Gastroesophageal sphincter (tissue), 3 donors: ENCODE measurements around the gene PDXP.

ENCODE experiments used
- POLR2A ChIP-seq, 2 donors: fragments of 450-650 bp; IDR thresholded peaks; one replicate each; pipeline ENCODE4 v1.6.1; 2017; ENCODE audit warnings: antibody characterized with exemption in 2 of 2, mild to moderate bottlenecking in 2 of 2, moderate library complexity in 1 of 2
- POLR2AphosphoS5 ChIP-seq: sonication (generic); formaldehyde crosslinking; IDR thresholded peaks from one replicate; pipeline ENCODE4 v1.6.1; 2017; ENCODE audit warnings: antibody characterized with exemption
- TF ChIP-seq, protein P1 (sequence below), 4 experiments: fragments of 200-600 bp in 2 of 4; fragments of 450-650 bp in 2 of 4; sonication (generic) in 1 of 4; IDR thresholded peaks; one replicate each; pipeline ENCODE4 v1.5.1; 2017 to 2019; ENCODE audit warnings: antibody characterized with exemption in 4 of 4, mild to moderate bottlenecking in 2 of 4, moderate library complexity in 2 of 4

DNA sequence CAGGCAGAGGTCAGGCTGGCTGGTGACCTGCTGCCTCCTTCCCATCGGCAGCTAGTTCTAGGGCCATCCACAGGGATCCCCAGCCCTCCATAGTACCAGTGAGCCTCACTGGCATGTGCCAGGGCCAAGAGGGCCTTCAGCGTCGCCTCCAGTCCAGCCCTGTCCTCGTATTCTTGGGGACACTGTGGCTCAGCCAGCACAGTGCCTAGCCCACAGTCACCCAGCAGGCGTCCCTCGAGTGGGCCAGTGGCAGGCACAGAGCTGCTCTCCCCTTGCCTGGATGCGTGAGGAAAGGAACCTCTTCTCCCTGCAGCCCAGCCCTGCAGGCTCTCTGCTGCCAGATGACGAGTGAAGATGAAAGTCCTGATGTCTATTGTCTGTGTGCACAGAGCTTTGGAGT is 29.7 kb upstream of the PDXP start:
- TF ChIP-seq, protein P1, sequence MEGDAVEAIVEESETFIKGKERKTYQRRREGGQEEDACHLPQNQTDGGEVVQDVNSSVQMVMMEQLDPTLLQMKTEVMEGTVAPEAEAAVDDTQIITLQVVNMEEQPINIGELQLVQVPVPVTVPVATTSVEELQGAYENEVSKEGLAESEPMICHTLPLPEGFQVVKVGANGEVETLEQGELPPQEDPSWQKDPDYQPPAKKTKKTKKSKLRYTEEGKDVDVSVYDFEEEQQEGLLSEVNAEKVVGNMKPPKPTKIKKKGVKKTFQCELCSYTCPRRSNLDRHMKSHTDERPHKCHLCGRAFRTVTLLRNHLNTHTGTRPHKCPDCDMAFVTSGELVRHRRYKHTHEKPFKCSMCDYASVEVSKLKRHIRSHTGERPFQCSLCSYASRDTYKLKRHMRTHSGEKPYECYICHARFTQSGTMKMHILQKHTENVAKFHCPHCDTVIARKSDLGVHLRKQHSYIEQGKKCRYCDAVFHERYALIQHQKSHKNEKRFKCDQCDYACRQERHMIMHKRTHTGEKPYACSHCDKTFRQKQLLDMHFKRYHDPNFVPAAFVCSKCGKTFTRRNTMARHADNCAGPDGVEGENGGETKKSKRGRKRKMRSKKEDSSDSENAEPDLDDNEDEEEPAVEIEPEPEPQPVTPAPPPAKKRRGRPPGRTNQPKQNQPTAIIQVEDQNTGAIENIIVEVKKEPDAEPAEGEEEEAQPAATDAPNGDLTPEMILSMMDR (IDR thresholded peaks at IDR 0.05): no peak
- TF ChIP-seq POLR2AphosphoS5: no peak
- TF ChIP-seq POLR2A (IDR thresholded peaks at IDR 0.05): no peak
